Activated CD4-positive, alpha-beta T cell treated with anti-CD3 and anti-CD28 coated beads, Interleukin-2, Interleukin-6, amounts not matched to agents 100 ng/mL and 50 ng/mL, durations not matched to agents 16 hours and 8 hours (primary cell): ENCODE measurements around the gene KLHL22.
"Not testable (repeated sequence)": the region's sequence is repeated elsewhere in the genome, so short reads cannot be mapped to it uniquely, and the experiment has no call there.

Experiments used
- DNase-seq: peaks from one replicate; pipeline ENCODE4 v3.0.0-alpha.2; 2020

The KLHL22 gene

GRCh38 chr22:20494978-20495860 lies at the start of gene KLHL22:
KLHL22 (minus strand) TSS chr22:20495795; CDS start chr22:20489211, 6,584 bp downstream.
- peak; percentile 30 for DNase-seq

DNA sequence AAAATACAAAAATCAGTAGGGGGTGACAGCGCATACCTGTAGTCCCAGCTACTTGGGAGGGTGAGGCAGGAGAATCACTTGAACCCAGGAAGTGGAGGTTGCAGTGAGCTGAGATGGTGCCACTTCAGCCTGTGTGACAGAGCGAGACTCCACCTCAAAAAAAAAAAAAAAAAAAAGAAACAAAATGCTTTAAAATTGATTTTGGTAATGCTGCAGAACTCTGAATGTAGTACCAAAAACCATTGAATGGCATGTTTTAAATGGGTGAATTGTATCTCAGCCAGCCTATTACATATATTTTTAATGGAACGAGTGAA lies 49.7 kb upstream of the KLHL22 start:
- not testable (repeated sequence) for DNase-seq

GRCh38 chr22:20542736-20543135 lies 47.1 kb upstream of the KLHL22 start:
- no peak for DNase-seq

DNA sequence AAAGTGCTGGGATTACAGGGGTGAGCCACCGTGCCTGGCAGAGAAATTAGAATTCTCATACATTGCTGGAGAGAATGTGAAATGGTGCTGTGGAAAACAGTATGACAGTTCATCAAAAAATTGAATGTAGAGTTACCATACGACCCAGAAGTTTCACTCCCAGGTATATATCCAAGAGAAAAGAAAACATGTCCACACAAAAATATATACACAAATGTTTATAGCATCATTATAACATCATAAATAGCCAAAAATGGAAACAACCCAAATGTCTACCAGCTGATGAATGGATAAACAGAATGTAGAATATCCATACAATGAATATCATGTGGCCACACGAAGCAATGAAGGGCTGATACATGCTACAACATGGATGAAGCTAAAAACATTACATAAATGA lies 46.5 kb upstream of the KLHL22 start:
- no peak for DNase-seq

GRCh38 chr22:20538875-20539274 lies 43.3 kb upstream of the KLHL22 start:
- not testable (repeated sequence) for DNase-seq

- no peak for DNase-seq
These were observed 42.4 kb upstream of the KLHL22 start for GRCh38 chr22:20537983-20538382.

- DNase-seq: no peak
These were observed 41.7 kb upstream of the KLHL22 start for GRCh38 chr22:20537325-20537756.

DNA sequence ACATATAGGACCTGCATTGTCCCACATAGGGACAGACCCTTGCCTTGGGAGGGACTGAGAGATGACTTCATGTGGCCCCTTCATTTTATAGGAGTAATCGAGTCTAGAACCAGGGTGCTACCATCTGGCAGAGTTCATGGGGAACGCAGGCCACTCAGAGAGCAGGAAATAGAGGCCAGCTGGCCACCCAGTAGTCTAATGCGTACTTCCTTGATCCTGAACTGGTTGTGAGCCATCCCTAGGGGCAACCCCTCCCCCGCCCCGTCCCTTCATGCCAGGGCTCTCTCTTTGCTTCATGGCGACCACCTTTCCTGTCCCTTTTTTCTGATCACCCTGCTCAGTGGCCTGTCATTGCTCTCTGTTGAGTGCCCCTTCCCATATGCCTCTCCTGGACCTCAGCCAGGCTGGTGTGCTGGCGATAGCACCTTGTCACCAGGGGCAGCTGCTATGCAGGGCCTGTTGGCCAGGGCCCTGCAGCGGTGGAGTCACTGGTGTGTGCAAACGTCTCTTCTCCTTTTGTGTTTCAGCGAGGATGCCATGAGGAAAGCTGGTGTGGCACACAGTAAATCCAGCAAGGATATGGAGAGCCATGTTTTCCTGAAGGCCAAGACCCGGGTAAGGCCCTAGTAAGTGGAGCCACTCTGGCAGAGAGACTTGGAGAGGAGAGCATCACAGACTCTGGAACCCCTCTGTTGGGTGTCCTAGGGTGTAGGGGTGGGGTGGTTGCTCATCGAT lies 41.2 kb upstream of the KLHL22 start:
- DNase-seq: no peak

- no peak for DNase-seq
These were observed 38.3 kb upstream of the KLHL22 start for GRCh38 chr22:20533879-20534265.

DNA sequence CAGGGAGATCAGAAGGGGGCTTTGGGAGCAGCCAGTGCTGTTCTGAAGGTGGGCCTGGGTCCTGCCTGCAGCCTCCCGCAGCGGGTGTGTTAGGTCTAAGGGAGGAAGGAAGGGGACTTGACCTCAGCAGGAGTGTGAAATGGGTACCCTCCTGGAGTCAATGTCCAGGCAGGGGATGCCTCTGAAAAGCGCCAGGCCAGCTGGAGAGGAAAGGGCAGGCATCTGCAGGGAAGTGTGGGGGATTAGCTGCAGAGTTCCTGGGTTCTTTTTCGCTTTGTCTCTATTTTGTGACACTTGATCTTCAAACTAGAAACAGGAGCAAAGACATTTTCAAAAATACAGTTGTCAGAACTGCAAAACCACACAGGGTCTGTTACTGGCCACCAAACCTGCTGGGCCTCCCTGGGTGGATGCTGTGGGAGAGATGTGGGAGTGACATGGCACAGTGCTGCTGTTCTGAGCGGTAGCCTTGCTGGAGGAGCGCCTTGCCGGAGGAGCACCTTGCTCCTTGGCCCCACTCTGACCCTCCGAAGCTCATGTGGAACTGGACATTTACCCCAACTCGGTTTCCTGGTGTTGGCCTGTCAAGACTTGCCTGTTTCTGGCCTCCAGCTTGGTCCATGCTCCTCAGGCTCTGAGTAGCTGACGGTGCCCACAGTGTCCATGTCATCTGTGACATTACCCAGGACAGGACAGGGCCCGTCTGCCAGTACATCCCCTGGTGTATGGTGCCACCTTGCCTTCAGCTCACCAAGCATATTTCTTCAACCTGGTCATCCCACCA lies 37.7 kb upstream of the KLHL22 start:
- DNase-seq: no peak

- no peak for DNase-seq
These were observed 36.8 kb upstream of the KLHL22 start for GRCh38 chr22:20532256-20532993.

DNA sequence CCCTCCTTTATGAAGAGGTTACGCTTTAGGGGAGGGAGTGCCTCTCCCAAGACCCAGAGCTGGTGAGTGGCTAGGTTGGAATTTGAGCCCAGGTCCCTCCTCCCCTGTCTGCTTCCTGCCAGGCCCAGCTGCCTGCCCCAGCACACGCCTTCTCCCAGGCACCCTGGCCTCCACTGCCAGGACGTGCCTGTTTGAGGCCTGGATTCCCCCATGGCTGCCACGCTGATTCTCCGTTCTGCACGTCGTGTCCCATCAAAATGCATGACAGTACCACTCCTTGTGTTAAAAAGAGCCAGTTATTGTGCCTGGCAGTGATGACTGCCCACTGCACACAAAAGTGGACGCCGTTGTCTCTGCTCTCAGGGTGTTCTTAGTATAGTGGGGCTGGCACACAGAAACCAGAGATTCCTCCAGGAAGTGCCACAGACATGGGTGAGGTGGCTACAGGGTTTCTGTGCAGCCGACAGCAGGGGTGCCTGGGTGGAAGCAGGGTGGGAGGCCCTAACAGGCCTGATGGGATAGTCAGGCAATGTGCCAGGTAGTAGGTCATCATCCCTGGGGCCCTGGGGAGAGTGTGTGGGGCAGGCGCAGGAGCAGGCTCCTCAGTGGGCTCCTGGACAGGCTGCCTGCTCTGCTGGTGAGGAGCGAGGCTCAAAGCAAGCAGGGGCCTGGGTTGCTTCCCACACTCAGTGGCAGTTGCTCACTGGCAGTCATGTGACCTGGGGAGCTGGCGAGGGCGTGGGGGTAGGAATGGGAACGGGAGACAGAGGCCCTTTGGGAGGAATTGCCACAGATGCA lies 36.0 kb upstream of the KLHL22 start:
- no peak for DNase-seq

DNA sequence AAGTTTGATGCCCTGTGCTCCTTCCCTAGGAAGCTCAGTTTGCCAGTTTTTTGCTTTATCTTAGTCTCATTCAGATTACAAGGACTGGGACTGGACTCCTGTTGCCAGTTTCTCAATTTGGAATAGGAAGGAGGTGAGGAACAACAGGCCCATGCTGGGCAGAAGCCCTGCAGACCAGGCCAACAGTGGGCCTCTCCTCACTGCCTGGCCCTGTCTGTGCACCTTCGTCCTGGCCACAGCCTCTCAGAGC lies 35.5 kb upstream of the KLHL22 start:
- no peak for DNase-seq

GRCh38 chr22:20530368-20531153 lies 35.0 kb upstream of the KLHL22 start:
- no peak for DNase-seq

- no peak for DNase-seq
These were observed 32.9 kb upstream of the KLHL22 start for GRCh38 chr22:20528405-20528978.

DNA sequence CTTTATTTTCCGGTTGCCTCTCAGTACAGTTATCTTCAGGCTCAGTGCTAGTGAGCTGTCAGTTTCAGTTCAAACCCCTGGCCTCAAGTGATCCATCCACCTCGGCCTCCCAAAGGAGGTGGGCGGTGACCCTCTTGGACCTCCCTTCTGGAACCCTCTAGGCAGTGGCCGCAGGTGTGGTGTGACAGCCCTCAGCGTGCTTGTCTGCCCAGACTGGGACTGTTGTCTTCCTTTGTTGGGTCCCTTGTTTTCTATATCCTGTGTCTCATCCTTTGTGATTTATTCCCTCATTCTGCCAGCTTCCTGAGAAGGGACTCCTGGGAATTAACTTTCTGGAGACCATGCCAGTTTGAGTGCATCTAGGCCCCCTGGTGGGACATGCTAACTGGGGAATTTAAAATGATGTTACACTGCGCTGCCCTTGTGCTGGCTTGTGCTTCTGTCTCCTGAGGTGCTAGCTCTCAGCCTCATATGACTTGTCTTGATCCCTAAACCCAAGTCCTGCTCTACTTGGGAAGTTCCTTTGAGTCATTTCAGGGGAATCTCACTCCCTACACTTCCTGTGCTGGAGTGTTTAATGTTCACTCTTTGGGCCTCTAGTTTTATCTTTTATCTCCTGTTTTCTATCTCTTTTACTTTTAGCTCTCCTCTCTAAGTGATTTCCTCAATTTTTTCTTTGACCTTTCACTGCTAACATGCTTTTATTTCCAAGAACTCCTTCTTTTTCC lies 31.2 kb upstream of the KLHL22 start:
- no peak for DNase-seq

DNA sequence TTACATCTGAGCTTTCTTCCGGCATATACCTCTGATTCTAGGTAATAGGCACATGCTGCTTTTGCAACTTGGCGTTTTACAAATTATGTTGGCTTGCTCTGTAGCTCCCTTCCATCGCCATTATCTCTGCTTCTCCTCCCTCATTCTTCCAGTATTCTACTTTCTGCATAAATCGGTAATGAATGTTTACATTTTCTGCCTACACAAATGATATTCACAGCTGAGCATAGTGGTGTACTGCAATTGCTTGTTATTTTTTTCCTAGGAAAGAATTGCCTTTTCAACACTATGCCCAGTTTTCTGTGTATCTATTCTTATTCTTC lies 30.7 kb upstream of the KLHL22 start:
- DNase-seq: no peak

GRCh38 chr22:20525048-20525447 lies 29.5 kb upstream of the KLHL22 start:
- DNase-seq: no peak

- peak; percentile 21 for DNase-seq
These were observed 28.4 kb upstream of the KLHL22 start for GRCh38 chr22:20524004-20524481.
